ENCODE measurements around the gene ARHGAP27.
A peak's percentile ranks its signal among the peaks of the same experiment; 100 is the strongest.
"Not testable (repeated sequence)": the region's sequence is repeated elsewhere in the genome, so short reads cannot be mapped to it uniquely, and the experiment has no call there.

ARHGAP27 gene

DNA sequence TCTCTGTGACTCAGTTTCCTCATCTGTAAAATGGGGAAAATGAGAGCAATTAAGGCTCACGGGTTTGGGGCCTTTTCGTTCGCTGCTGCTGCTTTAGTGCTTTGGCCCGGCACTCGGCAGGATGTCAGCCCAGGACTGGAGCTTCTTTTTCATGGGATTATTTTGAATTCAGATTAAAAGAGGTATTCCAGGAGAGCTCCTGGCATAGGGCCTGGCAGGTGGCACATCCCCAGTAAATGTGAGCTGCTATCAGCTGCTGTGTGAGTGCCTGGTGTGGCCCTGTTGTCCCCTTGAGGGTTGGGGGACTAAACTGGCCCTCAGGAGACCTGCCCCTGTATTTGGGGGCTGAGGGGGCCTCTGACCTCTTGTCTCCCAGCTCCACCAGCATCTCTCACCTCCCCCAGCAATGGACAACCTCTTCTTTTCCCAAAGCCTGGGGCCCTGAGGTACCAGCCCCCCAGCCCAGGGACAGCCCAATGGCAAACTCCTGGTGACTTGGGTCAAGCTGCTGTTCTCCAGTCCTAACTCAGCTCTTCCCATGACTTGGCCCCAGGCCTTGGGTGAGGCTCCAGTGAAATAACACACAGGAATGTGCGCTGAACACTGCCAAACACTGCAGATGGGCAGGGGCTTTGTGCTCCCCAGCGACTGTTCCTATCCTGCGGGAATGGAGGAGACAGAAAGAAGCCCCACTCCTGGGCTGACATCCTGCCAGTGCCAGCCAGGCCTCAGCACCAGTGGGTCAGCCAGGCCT, 14.4 kb upstream of the ARHGAP27 start:
- DNase-seq (ENCODE audit: low read depth in 2 of 3, low spot score in 2 of 3) = not testable (repeated sequence)

DNA sequence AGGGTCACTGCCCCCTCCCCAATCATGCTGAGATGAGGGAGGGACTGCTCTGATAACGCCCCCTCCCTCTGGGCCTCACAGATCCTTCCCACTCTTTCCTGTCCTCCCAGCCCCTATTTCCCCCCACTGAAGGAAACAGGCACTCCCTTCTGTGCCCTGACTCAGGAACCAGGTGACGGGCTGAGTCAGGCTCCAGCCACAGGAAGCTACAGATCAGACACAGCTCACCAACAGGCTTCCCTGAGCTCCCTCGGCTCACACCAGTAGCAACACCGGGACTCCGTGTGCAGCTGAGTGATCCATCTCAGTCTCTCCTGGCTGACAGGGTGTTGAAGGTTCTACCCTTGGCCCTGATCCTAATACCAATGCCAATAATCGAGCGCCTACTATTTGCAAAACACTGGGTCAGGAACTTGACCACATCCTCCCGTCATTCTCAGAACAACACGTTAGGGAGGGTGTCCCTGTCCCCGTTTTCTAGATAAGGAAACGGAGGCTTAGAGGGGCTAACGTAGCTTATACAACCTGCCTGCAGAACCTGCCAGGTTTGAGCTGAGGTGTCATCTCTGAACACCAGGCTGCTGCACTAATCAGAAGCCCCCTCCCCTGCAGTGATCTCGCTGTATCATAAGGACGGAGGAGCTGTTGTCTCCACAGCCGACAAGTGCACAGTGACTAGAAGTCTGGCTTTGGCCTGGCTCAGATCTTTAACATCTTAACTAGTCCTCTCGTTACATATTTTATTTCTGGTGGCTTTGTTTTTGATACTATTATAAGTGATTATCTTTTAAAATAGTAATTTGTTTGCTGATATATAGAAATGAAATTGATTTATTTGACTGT, 13.5 kb upstream of the ARHGAP27 start:
- peak in 1 of 3 experiments; percentile 24 for DNase-seq (ENCODE audit: low read depth in 2 of 3, low spot score in 2 of 3)

DNA sequence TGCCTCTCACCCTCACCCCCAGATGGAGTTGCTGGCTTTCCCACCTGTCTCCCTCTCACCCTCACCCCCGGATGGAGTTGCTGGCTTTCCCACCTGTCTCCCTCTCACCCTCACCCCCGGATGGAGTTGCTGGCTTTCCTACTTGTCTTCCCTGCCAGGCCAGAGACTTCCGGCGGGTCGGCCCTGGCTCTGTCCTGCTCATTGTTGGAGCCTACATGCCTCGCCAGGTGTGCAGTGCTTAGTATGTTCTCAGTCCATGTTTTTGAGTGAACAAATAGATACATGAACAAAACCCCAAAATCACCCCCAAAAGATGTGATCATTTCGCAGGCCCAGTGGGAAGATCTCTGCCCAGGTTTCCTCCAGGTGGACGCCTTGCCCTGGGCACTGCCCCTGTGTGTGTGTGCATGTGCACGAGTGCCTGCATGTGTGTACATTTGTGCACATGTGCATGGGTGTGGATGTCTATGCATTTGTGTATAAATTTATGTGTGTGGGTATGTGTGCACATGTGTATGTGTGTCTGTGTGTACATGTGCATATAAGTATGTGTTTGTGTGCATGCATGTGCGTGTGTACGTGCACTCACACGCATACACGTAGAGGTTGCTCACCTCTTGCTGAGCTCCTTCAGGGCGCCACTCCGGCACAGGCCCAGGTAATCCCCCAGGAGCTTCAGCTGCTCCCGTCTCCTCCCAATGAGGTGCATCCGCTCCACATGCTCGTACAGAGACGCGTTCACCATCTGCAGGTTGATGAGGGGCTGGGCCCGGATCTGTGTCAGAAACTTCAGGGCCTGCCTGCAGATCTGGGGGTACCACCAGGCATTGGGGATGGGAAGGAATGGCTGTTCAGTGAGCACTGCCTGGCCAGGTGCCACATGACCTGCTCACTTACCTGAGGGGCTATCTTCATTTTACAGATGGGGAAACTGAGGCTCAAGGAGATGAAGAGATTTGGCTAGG, 12.5 kb upstream of the ARHGAP27 start:
- not testable (repeated sequence) for DNase-seq (ENCODE audit: low read depth in 2 of 3, low spot score in 2 of 3)

DNA sequence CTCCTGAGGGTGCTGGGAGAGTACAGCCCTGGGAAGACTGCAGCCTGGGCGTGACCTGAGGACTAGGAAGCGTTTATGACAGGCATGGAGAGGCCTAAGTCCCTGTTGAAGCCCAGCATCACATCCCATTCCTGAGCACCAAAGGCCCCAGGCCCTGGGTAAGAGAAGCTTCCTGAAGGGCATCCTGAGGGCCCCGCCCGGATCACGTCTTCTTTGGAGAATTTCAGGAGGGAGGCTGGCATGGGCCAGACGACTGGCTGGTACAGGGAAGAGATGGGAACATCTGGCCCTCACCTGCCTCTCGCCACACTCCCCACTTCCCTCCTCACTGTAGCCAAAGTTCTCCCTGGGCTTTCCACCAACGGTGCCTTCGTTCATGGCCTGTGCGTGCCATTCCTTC, 11.6 kb upstream of the ARHGAP27 start:
- DNase-seq (ENCODE audit: low read depth in 2 of 3, low spot score in 2 of 3) = not testable (repeated sequence)

DNA sequence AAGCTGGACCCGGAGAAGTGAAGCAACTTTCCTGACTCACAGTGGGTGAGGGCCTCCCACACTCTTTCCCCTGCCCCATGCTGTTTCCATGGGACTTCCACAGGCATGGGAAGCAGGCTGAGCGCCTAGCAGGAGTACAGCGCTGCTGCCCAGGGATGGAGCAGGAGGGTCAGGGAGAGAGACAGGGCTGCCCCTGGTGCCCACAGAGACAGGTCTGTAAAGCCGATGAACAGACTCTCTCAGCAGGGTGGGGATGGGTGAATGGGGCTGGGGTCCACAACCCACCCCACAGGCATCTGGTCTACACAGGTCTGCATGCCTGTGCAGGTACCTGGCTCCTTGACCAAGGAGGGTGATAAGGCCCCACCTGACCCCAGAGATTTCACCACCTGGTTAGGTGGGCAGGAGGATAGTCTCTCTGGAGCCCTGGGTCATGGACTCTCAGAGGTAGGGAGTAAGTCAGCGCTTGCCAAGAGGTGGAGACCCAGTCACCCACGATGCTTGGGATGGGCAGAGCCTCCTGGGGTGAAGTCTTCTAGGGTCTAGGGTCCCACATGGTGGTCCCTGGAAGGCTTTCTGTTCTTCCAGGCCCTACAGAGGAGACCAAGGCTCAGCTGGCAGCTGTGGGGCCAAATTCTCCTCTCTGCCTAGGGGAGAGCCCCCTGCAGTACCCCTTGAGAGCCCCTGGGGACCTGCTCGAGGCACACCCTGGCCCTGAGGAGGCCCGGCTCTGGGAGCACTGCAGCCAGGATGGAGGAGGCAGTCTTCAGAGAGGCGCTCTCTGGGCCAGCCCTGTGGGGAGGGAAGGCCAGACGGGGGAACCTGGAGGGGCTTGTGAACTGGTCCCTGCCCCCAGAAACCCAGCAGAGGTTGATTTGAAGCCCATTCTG, 10.9 kb upstream of the ARHGAP27 start:
- DNase-seq (ENCODE audit: low read depth in 2 of 3, low spot score in 2 of 3) = not testable (repeated sequence)

DNA sequence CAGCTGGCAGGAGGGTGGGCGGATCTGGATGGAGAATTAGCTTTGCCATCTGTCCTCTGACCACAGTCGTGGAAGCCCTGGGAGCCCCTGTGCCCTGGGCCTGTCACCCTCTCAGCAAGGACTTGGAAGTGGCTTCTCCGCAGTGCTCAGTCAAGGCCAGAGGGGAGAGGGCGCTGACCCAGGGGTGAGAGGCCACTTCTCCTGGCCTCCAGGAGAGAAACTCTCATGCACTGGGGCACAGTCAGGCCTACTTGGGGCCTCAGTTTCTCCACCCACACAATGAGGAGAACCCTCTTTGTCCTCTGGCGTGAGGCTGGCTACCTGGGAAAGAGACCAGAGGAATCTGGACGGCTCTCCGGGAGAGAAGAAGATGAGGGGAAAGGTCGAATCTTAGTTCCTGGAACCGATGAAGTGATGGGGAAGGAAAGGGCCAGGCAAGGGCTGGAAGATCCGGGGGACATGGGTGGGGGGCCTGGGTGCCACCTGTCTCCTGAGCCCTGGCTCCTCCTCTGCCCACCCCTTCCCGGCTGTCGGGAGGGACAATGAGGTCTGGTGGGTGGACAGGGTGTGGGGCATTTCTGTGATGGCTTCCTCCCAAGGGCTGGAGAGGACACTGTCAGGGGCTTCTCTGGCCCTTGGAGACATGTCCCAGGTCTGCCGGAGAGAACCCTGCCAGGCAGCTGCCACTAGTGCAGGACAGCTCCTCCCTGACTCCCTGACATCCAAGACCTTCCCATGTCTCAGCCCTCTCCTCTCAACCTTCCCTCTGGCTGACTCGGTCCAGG, 9.0 kb upstream of the ARHGAP27 start:
- no peak for DNase-seq (ENCODE audit: low read depth in 2 of 3, low spot score in 2 of 3)

DNA sequence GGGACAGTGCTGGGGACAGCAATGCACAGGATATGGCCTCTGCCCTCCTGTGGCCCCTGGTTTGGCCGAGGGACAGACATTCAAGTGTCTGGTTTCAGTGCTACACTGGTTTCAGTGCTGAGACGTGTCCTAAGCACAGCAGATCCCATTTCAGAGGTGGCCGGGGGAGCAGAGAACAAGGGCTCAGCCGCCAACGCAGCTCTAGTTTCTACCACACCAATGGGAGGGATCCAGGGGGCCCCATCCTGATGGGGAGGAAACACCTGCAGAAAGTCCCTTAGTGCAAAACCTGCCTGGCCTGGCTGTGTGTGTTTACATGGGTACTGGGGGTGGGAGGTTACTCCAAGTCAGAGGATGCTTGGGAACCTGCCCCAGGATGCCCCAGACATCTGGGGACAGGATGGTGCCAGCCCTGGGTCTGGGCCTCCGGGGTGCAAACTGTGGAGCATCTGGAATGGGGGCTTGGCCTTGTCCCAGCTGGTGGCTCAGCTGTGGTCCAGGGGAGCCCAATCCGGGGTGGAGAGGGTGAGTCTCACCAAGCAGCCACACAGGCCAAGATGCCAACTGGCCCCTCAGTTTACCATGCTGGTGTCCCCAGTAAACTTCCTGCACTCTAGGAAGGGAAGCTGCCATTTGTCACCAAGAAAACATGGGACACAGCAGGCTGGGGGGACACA, 8.3 kb upstream of the ARHGAP27 start:
- DNase-seq (ENCODE audit: low read depth in 2 of 3, low spot score in 2 of 3) = not testable (repeated sequence)

DNA sequence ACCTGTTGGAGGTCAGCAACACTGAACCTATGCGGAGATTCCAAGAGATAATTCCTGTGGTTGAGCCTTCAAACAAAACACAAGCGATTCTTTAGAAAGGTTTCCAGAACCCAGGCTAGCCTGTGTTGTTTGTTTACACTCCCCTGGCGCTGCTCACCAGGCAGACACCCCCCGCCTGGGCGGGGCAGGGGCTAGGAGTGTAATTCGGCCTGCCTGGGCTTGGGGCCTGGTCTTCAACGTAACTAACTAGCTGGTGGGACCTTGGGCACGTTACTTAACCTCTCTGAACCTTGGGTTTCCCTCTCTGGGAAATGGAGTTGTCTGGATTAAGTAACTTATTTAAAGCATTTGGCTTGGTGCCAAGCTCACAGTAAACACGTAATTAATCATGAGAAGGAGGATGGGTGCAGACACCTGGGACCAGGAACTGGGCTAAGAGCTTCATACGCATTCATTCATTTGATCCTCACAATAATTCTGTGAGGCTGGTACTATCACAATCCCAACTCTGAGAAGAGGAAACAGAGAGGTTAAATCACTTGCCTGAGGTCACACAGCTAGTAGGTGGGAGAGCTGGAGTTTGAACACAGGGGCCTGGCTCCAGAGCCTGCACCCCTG, 7.6 kb upstream of the ARHGAP27 start:
- DNase-seq (ENCODE audit: low read depth in 2 of 3, low spot score in 2 of 3) = no peak

DNA sequence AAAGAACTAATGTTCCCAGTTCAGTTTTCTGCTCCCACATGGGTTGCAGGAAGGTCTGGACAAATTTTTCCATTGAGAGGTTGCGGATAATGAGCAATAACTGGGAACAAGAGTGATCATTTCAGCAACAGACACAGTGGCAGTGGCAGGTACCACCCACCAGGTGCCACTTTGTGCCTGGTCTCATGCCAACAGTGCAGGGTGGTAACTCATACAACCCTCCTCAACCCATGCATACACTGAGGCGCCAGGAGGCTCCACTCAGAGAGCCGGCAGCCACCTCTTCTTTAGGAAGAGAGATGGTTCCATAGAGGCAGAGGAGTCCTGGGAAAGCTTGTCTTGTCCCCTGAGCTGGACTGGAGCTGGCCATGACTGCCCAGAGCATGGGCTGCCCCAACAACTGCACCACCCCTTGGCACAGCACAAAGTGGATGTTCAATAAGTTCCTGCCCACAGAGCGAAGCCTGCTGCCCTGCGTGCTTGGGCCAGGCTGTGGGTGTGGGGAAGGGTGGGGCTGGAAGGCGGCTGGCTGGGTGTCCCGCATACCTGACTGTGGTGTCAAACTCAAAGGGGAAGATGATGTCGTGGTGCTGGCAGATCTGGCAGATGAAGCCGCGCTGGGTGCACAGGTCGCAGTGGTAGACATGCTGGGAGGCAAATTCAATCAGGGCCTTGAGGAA, 6.4 kb upstream of the ARHGAP27 start:
- no peak for DNase-seq (ENCODE audit: low read depth in 2 of 3, low spot score in 2 of 3)

DNA sequence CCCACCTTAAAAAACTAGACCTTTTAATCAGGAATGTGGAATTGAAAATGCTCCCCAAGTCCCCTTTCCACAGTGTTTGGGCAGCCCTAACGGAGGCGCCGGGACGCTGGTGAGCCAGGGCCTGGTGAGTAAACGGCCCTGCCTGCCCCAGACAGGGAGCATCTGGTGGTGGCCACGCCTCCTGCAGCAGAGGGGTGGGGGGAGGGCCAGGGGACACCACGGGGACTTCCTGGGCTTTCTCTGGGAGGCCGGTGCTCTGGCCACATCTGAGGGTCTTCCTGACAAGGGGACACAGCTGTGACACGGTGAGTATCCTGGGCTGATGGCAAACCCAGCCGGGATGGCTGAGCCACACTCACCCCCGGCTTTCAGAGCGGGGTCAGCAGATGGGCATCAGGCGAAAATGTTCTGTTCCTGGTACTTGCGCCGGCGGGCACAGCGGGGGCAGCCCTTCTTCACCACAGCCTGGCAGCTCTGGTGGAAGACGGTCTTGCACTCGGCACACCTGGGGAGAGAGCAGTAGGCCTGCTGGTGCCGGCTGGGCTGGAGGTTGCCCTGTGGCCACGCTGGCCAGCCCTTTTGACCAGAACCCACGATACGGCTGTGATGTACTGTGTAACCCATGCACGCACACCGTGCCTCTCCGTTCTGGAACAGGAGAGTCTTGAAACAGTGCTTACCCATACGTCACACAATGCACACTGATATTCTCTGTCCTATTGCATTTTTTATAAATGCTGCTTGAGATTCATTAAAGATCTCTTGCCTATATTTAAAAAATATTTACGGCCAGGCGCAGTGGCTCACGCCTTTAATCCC, 5.0 kb upstream of the ARHGAP27 start:
- no peak for DNase-seq (ENCODE audit: low read depth in 2 of 3, low spot score in 2 of 3)

DNA sequence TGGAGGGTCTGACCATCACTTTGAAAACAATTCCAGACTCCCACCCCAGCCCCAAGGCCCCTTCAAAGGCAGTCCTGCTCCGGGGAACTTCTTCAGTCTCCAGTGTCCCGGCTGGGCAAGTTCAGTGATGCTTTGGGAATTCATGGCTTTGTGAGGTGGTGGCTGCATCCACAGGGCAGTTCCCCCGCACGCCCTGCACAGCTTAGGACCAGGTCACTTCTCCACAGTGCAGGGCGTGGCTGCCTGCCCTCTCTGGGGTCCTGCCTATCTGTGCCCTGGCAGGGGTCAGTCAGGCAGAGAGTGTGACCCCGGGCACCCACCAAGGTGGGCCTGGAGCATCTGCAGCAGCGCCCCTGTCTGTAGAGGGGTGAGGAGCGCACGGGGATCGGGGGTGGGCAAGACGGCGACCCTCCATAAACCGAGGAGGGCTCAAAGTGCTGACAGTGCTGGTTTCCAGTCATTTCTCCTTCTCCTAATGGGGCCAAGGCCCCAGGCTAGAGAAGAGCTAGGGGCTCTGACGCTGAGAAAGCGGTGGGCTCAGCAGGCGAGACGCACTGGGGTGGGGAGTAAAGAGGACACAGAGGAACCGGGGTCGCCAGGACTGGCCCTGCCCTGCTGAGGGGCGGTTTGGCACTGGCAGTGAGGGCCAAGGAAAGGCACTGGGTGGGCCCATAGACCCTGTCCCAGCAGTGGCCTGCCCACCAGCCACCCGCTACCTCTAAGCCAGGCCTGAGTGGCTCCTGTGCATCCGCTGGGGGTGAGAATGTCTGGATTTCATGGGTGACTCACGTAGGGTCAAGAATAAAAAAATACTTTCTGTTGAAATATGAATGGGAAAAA, 4.2 kb upstream of the ARHGAP27 start:
- no peak for DNase-seq (ENCODE audit: low read depth in 2 of 3, low spot score in 2 of 3)

DNA sequence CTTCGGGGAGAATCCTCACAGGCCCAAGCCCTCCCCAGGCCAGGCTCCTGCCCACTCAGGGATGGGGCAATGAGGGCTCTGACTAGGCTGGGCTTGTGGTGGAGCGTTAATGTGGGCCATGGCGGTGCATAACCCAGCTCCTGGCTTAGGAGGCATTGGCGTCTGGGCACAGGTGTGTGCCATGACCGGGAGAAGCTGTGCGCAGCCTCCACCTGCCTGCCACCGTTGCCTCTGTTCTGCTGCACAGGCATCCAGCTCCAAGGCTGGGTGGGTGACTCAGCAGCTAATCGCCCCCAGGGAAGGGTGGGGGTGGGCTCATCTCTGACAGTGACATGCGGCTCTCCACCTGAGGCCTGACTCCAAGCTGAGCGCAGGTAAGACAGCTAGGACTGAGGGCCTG, 3.5 kb upstream of the ARHGAP27 start:
- no peak for DNase-seq (ENCODE audit: low read depth in 2 of 3, low spot score in 2 of 3)

DNA sequence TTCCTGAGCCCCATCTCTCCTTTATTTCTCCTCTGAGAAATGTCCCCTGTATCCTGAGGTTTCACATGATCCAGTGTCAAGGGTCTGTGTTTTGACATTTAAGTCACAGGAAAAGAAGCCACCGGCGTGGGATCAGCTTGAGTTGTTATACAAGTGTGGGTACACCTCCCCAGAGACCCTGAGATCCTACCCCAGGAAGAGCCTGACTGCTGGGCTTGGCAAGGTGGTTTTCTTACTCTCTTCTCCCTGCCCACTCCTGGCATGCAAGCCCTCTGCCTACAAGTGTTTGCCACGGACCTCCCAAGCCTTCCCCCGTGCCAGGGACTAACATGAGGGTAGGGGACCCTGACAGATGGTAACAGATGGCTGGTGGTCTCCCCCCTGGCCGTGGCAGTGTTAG, 2.8 kb upstream of the ARHGAP27 start:
- DNase-seq (ENCODE audit: low read depth in 2 of 3, low spot score in 2 of 3) = no peak

DNA sequence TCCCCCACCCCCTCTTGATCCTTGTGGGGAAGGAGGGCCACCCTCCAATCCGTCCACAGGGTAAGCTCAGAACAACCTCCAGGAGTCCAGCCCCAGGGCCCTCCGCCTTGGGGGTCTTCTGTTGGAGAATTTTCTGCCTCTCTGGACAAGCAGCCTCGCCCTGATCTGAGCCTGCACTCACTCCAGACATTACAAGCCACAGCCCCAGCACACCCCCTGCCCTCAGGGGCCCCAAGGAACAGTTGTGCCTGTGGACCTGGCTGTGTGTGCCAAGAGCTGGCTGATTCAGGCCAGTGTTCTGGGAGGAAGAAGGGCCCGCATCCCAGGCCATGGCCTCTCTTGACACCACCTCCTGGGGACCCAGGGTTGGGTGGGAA, 477 bp upstream of the ARHGAP27 start:
- DNase-seq (ENCODE audit: low read depth in 2 of 3, low spot score in 2 of 3) = no peak

DNA sequence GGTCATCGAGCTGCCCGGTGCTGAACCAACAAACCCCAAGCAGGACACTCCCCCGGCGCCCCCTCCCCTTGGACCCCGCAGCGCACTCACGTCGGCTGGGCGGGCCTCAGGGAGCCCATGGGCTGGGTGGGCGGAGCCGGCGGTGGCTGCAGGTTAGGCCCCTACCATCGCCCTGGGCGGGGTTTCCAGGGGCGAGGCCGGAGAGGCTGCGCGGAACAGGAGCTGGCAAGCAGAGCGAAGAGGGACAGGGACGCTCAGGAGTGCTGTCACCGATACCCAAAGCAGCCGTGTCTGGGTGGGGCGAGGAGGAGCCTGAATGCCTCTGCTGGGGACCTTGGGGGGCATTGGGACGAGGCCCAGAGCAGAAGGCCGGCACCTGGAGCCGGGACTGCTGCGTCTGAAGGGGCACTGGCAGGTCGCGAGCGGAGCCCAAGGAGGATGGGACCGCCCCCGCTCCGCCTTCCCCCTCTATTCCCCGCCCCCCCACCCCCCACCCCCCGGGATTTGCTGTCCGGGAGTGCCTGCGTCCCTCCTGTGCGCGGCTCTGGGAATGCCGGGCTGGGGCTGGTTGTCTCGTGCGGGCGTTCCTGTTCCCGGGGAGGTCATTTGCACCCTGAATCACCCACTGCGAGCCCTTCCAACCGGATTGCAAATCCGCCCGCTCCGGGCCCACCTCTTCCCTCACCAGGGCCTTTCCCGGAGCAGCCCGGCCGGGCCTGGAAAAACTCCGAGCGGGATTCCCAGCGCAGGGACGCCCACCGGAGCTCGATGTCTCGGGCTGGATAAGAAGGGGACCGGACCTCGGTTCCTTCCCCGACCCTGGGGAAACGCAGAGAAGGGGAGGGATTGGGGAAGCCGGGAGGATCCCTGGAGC, 902 bp downstream of the ARHGAP27 start:
- peak; percentile 52 to 58 (median 55) for DNase-seq (ENCODE audit: low read depth in 2 of 3, low spot score in 2 of 3)

Measured in activated CD8-positive, alpha-beta memory T cell treated with anti-CD3 and anti-CD28 coated beads for 48 hours (primary cell).